SKM-1 treated with dmso at 0.1 percent for 144 hours (cell line): ENCODE measurements around the gene DENND6B.
"Not testable (repeated sequence)": the region's sequence is repeated elsewhere in the genome, so short reads cannot be mapped to it uniquely, and the experiment has no call there.

Experiments used
- DNase-seq: peaks from one replicate; lab custom pipeline; 2025; ENCODE audit not compliant: unreplicated experiment; lab: John Stamatoyannopoulos, UW

Gene DENND6B

DNA sequence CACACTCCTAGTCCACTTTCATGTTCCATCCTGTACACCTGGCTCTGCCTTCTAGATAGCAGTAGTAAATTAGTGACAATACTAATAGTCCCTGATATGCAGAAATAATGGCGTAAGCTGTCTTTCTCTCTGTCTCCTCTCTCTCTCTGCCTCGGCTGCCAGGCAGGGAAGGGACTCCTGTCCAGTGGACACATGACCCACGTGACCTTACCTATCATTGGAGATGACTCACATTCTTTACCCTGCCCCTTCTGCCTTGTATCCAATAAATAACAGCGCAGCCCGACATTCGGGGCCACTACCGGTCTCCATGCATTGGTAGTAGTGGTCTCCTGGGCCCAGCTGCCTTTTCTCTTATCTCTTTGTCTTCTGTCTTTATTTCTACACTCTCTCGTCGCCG, 53.0 kb downstream of the DENND6B start:
- DNase-seq, result not testable (repeated sequence)

GRCh38 chr22:50273352-50273751, 53.5 kb downstream of the DENND6B start:
- not testable (repeated sequence) for DNase-seq

DNA sequence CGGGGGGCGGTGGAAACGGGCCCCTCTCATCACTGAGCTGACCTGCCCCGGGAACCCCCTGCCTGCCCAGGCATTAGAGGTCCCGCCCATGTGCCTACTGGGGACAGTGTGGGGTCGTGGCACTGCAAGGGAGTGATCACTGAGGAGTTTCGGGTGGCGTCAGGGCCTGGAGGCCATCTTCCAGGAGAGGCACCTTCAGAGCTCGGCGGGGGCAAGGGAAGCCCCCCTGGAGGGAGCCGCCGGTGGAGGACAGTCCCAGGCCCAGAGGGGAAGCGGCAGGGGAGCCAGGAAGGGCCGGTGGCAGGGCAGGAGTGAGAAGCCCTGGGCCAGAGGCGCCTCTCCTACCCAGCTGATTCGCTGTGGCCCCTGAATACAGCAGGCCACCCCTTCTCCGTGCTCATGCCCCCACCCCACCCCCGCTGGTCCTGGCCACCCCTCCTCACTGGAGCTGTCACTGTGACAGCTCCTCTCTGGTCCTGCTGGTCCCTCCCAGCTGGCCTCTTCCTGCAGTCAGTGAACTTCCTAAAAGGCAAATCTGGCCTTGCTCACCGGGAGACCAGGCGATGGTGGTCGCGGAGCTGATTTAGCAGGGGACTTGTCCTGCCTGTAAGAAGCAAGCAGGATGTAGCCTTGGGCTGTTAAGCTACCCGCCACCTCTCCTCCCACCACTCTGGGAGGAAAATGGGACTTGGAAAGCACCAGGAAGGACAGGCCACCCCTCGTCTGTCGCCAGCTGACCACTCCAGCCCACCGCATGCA, 54.6 kb downstream of the DENND6B start:
- DNase-seq, result no peak

DNA sequence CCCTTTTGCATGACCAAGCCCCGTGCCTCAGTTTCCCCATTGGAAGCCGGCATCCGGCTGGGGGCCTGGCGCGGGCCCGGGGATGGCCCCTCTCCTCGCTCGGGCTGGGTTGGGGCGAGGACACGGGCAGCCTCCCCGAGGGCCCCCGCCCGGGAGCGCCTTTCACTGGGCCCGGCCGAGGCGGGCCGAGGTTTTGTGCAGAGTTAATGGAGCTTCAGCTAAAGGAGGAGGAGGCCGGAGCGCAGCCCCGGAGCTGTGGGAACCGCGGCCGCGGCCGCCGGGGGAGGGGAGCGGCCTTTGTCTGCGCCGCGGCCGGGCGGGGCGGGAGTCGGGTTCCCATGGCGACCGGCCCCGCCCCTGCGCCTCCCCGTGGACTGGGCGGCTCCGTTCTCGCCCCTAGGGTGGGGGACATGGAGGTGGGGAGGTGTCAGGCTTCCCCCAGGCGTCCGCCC, 55.3 kb downstream of the DENND6B start:
- DNase-seq, result peak; percentile 50

DNA sequence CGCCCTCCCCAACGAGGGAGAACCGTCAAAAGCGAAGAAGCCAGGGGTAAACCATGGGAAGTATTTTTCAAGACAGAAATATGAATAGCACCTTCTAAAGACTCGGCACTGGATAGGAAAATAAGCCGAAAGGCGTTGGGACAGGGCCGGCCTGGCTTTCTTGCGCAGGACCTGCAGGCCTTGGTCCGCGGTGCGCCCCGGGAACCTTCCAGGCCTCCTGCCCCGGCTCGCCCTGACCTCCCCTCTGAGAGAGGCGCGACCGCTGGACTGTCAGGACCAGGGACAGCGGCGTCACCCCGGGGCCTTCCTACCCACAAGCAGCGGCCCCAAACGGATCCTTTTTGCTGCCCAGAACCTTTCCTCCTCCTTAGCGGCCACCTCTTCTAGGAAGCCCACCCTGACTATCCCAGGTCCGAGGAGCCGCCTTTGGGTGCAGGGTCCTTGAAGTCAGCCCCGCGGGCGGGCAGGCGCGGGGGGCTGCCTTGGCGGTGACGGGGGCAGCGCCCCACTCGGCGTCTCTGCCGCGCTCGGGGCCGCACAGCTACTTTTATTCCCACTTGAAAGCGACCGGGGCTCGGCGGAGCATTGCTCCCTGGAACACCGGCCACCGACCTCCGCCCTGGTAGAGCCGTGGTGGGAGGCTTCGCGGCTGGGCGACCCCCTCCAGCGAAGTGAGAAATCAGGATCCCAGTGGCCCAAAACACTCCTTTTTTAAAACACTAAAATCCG, 56.0 kb downstream of the DENND6B start:
- peak; percentile 33 for DNase-seq

DNA sequence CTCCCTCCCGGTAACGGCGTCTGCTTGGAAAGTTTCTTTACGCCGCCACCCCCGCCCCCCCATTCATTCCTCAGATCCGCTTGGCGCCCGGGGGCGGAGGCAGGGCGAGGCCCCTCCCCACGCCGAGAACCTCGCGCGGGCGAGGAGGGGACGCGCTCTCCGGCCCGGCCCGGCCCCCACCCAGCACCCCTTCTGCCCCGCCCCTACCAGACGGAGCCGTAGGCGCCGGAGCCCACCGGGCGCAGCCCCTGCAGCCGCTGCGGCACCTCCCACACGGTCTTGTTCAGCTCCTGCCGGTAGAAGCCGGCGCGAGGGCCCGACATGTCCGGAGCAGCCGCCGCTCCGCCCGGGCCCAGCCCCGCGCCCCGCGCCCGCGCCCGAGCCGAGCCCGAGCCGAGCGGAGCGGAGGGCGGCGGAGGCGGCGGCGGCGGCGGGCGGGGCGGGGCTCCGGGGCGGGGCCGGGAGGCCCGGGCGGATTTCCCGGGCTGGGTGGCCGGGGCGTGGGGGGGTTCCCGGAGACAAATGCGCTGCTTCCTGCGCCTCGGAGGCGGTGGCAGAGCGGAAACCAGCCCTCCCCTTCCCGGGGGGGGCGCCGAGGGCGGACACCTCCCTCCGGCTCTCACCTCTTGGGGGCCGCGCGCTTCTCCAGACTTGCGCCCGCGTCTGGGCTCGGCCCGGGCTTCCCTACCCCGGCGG, 56.7 kb downstream of the DENND6B start, which contains the start of gene MAPK11:
Gene MAPK11 (minus strand): TSS at position 411 of the 696 bp plus-strand sequence. CDS start 88 bp downstream, at position 323.
- peak; percentile 29 for DNase-seq

- no peak for DNase-seq
Measured at GRCh38 chr22:50269573-50269969, 57.2 kb downstream of the DENND6B start.

DNA sequence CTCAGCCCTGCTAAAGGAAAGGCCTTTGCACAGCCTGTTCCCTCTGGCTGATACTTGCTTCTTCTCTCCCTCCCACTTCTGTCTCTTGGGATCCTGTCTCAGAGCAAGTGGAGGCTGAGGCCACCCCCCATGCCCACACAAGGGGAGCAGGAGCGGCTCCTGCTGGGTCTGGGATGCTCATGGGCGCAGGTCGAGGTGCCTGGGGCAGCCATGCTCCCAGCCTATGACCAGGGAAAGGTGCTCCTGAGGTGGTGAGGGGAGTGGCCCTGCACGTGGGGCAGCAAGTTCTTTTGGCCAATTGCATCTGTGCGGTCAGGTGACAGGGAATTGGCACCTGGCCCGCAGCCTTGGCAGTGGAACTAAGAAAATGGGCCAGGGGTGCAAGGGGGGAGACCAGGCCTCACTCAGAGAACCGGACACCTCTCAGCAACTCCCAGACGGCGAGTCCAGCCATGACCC, 58.1 kb downstream of the DENND6B start:
- no peak for DNase-seq

GRCh38 chr22:50267591-50268390, 59.0 kb downstream of the DENND6B start:
- no peak for DNase-seq

- no peak for DNase-seq
Measured at GRCh38 chr22:50266994-50267393, 59.8 kb downstream of the DENND6B start.

DNA sequence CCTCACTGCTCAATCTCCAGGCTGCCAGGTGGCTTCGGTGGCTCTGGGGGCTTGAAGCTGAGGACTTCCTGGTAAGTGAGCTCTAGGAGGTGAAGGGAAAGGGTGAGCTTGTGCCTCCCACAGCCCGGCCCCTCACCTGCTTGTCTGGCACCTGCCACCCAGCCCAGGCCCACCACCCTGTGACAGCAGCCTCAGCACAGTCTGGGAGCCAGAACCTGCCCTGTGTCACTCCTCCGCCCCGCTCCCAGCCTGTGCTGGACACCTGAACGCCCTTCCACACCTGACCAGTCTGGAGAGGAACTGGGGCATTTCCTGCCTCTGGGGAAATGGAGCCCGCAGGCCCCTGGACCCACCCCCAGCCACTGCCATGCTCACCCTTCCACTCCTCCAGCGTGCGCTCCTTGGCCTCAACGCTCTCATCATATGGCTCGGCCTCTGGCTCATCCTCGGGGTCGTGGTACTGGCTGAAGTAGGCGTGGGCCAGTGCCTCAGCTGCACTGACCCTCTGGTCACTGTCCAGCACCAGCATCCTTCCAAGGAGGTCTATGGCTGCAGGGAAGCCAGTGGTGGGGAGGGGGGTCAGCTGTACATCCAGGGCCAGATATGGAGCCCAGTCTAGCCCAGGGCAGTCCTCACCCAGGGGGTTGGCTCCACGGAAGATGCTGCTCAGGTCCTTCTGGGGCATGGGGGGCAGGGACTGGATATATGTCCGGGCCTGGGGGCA, 61.7 kb downstream of the DENND6B start:
- no peak for DNase-seq

DNA sequence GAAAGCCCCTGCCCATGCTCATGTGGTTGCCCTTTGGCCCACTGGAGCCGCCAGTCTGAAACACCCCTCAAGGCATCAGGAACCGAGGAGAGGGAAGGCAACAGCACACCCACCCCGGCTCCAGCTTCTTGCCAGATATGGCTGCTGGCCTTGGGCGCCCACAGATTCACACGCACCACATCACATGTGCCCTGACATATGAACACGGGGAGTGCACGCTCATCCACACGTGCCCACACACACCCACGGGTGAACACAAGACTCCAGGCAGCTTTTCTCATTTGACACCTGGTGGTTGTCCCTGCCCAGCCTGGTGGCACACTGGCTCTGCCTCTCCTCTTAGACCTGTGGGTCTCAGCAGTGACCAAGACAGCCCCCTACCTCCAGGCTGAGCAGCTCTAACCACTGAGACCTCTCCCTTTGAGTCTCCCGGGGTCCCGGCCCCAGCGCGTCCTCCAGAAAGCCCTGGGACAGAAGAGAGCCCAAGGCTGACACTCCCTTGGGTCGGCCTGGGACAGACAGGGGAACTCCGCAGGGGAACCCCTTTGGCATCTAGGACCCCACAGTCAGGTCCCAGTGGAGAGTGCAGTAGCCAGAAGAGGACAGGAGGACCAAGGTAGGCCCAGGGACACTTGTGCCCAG, 62.6 kb downstream of the DENND6B start:
- no peak for DNase-seq

- no peak for DNase-seq
Measured at GRCh38 chr22:50262973-50263617, 63.7 kb downstream of the DENND6B start.

DNA sequence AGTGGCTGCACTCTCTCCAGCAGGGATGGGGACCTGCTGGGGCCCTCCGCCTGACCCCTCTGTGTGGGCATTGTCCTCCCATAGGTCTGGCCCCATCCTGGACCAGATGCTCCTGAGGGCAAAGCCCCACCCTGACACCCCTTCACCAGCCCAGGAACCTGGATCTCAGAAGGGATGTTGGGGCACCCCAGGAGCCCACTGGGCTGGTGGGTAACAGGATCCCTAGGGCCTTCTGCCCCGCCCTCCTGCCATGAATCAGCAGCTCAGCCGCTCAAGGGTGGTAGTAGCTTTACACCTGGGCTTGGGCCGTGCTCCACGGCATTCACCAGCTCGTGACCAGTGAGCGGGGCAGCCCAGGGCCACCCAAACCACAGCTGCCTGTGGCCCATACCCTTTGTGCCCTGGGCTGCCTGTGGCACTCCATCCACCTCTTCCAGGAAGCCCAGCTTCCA, 64.3 kb downstream of the DENND6B start:
- DNase-seq, result no peak

DNA sequence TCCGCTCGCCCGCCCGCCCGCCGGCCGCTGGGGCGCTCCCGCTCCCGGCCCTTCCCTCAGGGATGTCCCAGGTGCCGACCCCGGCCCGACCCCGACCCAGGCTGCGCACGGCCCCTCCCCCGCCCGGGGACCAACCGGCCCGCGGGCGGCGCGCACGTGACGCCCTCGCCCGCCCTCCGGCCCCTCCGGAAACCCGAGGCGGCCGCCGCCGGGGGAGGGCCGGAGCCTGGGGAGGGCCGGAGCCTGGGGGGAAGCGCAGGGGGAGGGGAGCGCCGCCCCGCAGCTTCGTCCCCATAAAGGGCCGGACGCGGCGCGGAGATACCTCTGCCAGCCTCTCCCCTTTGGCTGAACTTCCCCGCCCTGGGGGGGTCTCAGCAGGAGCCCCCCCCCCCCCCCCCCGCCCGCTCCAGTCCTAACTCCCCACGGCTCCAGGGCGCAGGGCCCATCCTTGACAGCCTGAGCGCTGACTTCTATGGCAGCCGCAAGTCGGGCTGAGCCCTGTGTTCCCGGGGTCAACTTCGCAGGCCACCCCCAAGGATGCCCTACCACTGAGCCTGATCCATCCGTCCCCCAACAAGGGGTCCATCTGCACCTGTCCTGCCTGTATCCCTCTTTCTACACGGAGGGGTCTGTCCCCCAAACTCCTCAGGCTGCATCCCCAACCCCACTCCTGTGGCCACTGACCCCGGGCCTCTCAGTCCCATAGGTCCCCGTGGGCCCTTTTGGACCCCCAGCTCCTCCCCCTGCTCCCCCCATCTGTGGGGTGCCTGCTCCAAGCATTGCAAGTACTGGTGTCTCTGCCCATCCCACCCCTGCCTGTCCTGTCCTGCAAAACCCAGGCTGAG, 65.0 kb downstream of the DENND6B start, which contains the start of gene MAPK12:
Gene MAPK12 (minus strand): TSS at position 69 of the 845 bp plus-strand sequence. CDS start 174 bp downstream, outside the sequence.
- peak; percentile 38 for DNase-seq

DNA sequence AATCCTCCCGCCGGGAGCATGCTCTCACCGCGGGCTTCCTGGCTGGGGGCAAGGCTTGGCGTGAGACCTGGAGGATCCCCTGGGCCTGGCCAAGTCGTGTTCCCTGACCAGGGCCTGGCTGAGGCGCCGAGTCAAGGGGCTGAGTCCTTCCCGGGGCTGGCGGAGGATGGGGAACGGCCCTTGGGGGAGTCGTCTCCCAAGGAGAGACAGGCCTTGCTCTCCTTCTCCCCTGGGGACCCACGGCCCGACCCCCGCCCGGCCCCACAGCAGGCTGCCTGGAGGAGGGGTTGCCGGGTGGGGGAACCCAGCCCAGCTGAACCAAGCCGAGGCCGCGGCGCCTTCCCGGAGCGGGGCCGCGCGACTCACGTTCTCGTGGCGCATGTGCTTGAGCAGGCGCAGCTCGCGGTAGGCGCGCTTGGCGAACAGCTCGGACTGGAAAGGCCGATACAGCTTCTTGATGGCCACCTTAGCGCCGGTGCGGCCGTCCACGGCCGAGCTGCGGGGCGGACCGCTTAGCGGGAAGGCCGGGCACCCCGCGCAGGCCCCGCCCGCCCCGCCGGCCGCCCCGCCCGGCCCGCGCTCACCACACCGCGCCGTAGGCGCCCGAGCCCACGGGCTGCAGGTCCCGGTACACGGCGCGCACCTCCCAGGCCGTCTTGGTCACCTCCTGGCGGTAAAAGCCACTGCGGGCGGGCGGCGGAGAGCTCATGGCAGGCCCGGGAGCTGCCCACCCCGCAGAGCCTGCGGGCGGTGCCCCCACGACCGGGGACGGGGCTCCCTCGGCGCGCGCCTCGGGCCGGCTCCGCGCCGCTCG, 65.8 kb downstream of the DENND6B start:
- no peak for DNase-seq

DNA sequence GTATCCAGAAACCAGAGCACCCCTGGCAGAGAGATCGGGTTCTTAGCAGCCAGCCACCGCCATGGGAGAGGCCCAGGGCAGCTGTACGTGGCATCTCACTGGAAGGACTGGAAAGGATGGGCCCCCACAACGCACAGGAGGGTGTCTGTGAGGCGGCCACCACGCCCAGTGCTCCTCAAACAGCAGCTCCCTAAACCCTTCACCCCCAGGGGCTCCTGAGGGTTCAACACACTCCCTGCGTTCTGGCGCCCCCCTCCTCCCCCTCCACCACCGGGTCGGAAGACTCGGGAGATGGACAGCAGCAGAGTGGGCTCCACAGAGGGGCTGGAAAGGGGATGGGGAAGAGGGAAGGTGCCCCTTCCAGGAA, 66.4 kb downstream of the DENND6B start:
- DNase-seq, result no peak
